GM12874 (cell line): Measurements from ENCODE around the gene MED12L.

Experiments
- TF ChIP-seq, protein P1 (sequence below): IDR thresholded peaks from 2 replicates; pipeline ENCODE4 v1.5.1; 2011; ENCODE audit warnings: low read depth, mild to moderate bottlenecking, control low read depth, low read length, moderate library complexity; ENCODE audit not compliant: insufficient read depth

MED12L gene

DNA sequence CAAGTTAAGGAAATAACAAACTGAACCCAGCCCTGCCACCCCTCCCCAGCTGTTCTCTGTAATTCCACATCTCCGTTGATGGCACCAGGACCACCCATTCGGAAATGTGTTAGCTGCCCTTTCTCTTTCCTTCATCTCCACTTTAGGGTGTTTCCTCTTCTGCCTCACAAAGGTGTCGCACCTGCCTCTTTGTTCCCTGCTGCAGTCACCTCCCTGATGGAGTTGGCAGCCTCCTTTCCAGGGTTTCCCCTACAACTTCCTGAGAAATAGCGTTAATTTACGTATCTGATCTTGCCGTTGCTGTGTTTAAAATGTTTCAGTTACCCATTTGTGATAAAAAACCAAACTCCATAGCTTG lies 60.2 kb downstream of the MED12L start:
- TF ChIP-seq, protein P1, sequence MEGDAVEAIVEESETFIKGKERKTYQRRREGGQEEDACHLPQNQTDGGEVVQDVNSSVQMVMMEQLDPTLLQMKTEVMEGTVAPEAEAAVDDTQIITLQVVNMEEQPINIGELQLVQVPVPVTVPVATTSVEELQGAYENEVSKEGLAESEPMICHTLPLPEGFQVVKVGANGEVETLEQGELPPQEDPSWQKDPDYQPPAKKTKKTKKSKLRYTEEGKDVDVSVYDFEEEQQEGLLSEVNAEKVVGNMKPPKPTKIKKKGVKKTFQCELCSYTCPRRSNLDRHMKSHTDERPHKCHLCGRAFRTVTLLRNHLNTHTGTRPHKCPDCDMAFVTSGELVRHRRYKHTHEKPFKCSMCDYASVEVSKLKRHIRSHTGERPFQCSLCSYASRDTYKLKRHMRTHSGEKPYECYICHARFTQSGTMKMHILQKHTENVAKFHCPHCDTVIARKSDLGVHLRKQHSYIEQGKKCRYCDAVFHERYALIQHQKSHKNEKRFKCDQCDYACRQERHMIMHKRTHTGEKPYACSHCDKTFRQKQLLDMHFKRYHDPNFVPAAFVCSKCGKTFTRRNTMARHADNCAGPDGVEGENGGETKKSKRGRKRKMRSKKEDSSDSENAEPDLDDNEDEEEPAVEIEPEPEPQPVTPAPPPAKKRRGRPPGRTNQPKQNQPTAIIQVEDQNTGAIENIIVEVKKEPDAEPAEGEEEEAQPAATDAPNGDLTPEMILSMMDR: no peak

DNA sequence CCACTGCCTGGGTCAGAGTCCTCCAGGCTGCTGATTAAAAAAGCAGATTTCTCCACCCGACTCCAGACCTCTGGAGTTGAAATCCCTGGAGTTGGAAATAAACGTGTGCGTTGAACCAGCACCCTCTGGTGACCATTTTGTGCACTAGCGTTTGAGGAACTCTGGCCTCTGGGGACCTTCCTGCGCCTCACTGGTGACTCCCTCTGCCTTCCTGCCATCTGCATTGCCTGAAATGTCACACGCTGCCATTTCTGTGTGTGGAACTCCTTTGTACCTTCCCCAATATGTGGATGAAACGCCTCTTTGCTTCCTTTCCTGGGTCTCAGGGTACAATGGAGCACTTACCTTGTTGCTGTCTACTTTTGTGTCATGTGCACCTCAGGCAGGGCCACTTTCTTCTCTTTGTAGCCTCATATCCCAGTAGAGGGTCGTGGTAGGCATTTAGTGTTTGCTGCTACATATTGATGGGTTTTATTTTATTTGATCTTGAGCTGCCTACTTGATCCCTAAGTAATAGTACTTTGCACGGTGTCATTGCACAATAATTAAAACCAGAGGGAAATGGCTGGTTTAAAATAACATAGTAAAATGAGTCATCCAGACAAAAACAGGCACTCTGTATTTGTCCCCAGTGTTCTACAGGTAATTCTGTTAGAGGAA lies 60.7 kb downstream of the MED12L start:
- TF ChIP-seq, protein P1: peak; percentile 83

DNA sequence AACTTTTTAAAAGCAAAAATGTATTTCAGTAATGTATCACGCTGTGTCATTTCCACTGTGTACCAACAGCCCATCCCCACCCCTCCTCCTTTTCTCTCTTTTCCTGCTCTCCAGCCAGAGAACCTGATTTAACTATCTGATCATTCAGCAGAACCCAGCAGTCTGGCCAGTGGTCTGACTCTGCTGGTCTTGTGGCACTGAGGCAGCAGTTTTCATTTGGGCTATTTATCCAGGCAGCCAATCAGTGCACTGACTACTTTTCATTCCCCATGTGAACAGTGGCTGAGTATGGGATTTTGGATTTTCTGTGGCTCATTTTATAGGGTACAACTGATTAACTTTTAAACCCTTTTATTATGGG lies 61.2 kb downstream of the MED12L start:
- TF ChIP-seq, protein P1: no peak

DNA sequence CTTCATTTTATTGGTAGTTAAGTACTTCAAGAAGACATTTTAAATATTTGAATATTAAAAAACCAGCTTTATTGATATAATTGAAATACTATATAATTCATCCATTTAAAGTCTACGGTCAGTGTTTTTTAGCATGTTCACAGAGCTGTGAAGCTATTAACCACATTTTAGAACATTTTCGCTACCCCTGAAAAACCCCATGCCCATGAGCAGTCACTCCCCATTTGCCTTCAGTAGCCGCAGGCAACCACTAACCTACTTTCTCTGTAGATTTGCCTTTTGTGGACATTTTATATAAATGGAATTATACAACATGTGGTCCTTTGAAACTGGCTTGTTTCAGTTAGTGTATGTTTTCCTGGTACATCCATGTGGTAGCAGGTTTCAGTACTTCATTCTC lies 61.8 kb downstream of the MED12L start:
- TF ChIP-seq, protein P1: no peak

DNA sequence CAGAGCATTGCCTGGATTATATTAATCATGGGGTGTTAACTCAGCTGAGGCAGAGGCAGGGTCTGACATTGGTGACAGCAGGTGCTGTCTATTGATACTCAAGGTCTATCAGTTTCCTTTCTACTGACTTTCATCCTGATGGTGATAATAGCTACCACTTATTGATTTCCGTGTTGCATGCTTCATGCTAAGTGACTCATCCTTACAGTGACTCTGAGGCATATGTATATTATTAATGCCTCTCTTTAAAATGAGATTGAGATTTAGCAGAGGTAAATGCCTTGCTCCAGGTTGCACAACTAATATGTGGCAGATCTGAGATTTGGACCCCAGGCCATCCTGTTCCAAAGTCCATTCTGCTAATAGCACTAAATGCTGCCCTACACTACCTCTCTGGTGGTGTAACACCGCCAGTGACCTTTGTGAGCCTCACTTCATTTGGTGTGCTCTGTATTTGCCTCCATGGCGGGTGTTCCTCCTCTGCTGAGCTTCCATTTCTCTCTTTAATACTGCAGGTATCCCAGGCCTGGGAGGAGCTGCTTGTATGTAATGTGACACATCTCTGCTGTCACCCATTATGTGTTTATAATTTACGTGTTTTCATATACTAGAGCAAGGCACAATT lies 67.1 kb downstream of the MED12L start:
- TF ChIP-seq, protein P1: no peak

DNA sequence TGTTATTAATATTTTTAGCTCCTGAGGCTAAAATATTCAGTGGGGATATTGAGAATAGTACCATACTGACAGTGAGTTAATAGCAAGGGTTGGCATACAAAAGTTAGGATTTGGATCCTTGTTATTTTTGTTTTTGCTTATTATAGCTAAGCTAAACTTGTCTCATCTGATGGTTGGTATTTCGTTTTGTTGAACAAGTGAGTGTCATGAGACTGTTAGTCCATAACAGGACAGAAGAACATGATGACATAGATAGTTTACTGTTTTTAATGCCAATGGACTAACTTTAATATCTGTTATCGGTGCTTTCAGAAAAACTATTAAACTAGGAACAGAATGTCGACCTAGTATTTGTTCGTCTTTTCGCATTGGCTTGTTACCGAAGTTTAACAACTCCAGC lies 69.1 kb downstream of the MED12L start:
- TF ChIP-seq, protein P1: no peak

DNA sequence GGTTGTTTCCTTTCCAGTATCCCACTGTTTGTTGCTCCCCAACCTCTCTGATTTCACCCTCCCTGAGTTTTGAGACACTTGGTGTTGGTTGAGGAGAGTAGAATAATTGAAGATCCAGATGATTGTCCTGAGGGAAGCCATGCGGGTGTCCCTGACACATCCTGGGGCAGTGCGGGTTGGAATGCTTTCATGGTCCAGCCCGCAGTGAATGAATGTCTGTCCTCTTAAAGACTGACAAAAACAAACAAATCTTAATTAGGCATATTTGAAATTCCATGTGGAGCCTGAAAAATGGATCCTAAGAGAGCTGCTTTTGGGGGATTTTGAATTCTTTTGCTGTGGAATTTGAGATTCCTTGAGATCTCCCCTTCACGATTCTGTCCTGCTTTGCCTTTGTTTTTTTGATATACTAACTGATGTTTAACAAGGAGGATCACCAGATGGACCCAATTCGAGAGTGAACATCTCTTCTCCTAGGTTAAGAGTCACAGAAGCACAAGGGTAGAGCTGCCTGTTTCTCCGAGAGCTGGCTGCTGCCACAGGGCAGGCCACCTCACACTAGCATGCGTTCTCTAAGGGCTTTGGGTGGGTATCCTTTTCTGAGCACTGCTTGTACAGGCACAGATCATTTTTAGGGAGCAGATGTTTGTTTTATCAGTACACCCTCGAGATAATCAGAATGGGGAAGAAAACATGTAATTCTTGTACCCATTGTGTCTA lies 70.1 kb downstream of the MED12L start:
- TF ChIP-seq, protein P1: no peak
